Lower leg skin (tissue), 4 donors: ENCODE measurements around the gene SLC2A5. TPM values are rescaled to one million over a fixed set of nuclear protein-coding genes. Genes with fewer than 3 reads are reported as not detected.

Experiments used
- DNase-seq, 2 donors: peaks; one replicate each; pipeline ENCODE4 v3.0.0-alpha.2; 2019; ENCODE audit warnings: low spot score in 2 of 2
- H3K4me3 ChIP-seq: fragments of 200-600 bp; sonication (generic); 2 replicates; pipeline ENCODE4 v1.5.1; 2017; ENCODE audit warnings: mild to moderate bottlenecking, low read depth; ENCODE audit not compliant: poor library complexity, severe bottlenecking
- POLR2A ChIP-seq, 2 donors: fragments of 450-650 bp; IDR thresholded peaks; one replicate each; pipeline ENCODE4 v1.6.1; 2016 to 2017; ENCODE audit warnings: antibody characterized with exemption in 2 of 2, mild to moderate bottlenecking in 1 of 2, moderate library complexity in 1 of 2
- WGBS, 2 donors: methylation state at CpG; one replicate each; pipeline ENCODE4 v1.1.5; 2018; 5-methylcytosine and 5-hydroxymethylcytosine counted together
- intact Hi-C: fragments of 100-400 bp; cut with DNase I; formaldehyde crosslinking; loops from one replicate; pipeline ENCODE4 v1.15.0; 2023; ENCODE audit warnings: low total_unique reads
- total RNA-seq, 4 donors: library from RNA; depleted of rRNA; stranded (reverse); fragments of >200 nt; gene quantifications; one replicate each; pipeline ENCODE4 v1.1.0, GENCODE V29; 2016
- TF ChIP-seq, protein P1 (sequence below), 3 donors: fragments of 450-650 bp; IDR thresholded peaks; one replicate each; pipeline ENCODE4 v1.5.1; 2016; ENCODE audit warnings: antibody characterized with exemption in 3 of 3, mild to moderate bottlenecking in 3 of 3, moderate library complexity in 2 of 3

The SLC2A5 gene
- total RNA-seq, 4 donors from 2014 or later = 0.21 to 3.4 (median 1.9) TPM

GRCh38 chr1:9039761-9040658 lies 29.4 kb downstream of the SLC2A5 start:
- 86 to 91% methylated on average over 46 to 52 of the region's 55 CpGs for WGBS, 2 donors
- no peak for DNase-seq
- no peak overlapping the region for H3K4me3 ChIP-seq
- intact Hi-C loops = loop anchor here (5.0 kb wide), 1 partner anchor 1318 kb away; no protein-coding TSS in a partner anchor
- TF ChIP-seq, protein P1, sequence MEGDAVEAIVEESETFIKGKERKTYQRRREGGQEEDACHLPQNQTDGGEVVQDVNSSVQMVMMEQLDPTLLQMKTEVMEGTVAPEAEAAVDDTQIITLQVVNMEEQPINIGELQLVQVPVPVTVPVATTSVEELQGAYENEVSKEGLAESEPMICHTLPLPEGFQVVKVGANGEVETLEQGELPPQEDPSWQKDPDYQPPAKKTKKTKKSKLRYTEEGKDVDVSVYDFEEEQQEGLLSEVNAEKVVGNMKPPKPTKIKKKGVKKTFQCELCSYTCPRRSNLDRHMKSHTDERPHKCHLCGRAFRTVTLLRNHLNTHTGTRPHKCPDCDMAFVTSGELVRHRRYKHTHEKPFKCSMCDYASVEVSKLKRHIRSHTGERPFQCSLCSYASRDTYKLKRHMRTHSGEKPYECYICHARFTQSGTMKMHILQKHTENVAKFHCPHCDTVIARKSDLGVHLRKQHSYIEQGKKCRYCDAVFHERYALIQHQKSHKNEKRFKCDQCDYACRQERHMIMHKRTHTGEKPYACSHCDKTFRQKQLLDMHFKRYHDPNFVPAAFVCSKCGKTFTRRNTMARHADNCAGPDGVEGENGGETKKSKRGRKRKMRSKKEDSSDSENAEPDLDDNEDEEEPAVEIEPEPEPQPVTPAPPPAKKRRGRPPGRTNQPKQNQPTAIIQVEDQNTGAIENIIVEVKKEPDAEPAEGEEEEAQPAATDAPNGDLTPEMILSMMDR (IDR thresholded peaks at IDR 0.05) = no peak
- no peak for TF ChIP-seq POLR2A (IDR thresholded peaks at IDR 0.05)

DNA sequence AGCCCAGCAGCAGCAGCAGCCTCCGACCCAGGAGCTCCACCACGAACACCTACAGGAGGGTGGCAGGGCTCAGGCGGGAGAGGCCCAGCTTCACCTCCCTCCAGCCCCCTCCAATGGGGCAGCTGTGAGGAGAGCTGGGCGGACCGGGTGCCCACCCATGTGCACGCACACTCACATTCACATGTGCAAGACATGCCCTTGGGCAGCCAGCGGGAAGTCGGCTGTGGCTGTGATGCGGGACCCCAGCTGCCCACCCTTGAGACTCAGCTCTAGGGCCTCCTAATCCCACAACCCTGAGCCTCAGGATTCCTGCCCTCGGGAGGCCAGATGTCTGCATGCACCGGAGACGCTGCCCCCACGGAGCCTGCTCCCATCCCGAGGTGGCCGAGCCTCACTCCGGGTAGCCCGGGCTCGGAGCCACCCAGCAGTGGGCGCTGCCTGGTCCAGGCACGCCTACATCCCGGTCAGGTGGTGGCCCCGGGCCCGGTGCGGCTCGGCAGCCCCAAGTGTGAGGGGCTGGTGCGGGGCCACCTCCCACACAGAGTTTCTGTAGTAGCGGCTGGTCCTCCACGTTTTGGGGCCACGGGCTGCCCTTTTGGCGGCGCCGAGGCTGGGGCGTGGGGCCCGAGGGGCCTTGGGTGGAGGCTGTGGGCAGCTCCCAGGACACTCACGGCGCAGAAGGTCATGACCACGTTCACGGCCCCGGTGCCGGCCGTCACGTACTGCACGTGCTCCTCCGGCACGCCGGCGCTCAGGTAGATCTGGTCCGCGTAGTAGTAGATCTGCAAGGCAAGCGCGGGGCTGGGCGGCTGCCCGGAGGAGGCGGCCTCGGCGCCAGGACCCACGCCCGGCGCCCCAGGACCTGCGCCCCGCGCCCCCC lies 30.3 kb downstream of the SLC2A5 start:
- no peak overlapping the region for H3K4me3 ChIP-seq
- intact Hi-C loops = no loop called here
- WGBS, 2 donors = 78 to 81% methylated on average over 22 to 45 of the region's 62 CpGs
- no peak for DNase-seq
- TF ChIP-seq, protein P1 (IDR thresholded peaks at IDR 0.05) = no peak

DNA sequence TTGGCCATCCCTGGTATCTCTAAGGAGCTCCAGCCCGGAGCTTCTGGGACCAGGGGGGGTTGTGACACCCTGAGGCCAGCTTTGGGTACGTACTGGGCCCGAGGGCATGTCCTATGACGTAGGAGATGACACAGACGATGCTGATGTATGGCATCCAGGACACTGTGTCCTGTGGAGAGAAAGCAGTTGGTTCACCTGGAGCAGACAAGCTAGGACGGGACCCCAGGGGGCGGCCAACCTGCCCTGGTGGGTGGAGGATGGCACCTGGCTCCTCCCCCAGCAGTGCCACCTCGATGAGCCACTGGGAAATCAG lies 31.1 kb downstream of the SLC2A5 start:
- H3K4me3 ChIP-seq = no peak overlapping the region
- TF ChIP-seq, protein P1 (IDR thresholded peaks at IDR 0.05) = no peak
- TF ChIP-seq POLR2A (IDR thresholded peaks at IDR 0.05) = no peak
- no peak for DNase-seq
- intact Hi-C loops = no loop called here
- 71 to 78% methylated on average over 8 of the region's 8 CpGs for WGBS, 2 donors

DNA sequence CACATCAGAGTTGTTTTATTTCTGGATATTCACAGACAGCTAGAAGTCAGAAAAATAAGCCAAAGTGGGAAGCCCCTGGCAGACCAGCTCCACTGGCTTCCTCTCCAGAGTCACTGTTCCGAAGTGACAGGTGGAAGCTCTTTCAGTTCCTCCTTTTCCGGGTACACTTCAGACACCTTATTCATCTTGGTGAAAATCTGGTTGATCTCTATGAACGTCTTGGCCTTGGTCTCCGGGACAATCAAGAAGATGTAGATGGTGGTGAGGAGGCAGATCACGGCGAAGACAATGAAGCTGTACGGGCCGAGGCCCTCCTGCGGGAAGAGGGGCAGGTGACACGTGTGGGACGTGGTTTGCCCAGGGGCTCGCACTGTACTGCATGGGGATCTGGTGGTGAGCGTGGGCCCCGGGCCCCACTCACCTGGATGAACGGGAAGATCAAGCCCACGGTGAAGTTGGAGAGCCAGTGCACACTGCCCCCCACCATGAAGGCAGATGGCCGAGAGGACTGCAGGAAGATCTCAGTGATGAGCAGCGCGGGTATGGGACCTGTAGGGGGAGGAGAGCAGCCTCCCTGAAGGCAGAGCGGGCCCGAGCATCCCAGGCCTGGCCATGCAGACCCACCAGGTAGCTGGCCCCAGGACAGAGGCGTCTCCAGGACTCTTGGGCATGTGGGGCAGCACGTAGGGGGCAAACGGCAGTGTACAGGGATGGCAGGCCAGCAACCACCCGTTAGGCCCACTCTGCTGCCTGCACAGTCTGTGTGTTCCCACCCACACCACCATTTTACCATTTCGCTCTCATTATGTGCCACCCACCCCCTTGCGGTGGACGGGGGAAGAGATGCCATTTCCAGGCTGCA lies 31.7 kb downstream of the SLC2A5 start:
- no peak for DNase-seq
- H3K4me3 ChIP-seq = no peak overlapping the region
- TF ChIP-seq POLR2A (IDR thresholded peaks at IDR 0.05) = no peak
- TF ChIP-seq, protein P1 (IDR thresholded peaks at IDR 0.05) = no peak
- intact Hi-C loops = no loop called here
- WGBS, 2 donors = 90% methylated on average over 27 to 28 of the region's 28 CpGs

DNA sequence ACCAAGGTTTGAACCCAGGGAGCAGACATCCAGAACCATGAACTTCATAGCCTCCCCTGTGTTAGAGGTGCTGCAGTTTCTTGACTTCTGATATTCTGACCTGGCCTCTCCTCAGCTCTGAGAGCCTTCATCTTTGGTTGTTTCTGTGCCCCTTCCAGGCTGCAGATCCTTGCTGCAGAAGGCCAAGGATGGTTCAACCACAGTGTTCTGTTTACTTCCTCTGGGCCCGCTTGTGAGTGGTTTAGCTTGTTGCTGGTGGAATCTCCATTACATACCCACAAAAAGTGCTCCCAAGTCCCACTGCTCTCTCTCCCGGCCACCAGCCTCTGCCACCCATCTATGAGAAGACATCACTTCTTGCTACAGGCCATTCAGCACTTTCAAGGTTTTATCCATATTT lies 34.2 kb downstream of the SLC2A5 start:
- no peak overlapping the region for H3K4me3 ChIP-seq
- DNase-seq = no peak
- no peak for TF ChIP-seq POLR2A (IDR thresholded peaks at IDR 0.05)
- TF ChIP-seq, protein P1 (IDR thresholded peaks at IDR 0.05) = no peak
- WGBS, 2 donors = 95 to 97% methylated on average over 2 of the region's 2 CpGs
- intact Hi-C loops = no loop called here
